ENCODE results near the gene UBAC2.

Gene UBAC2

GRCh38 chr13:99301913-99302636 is 101.4 kb downstream of the UBAC2 start:
- no peak overlapping the region for H3K27ac ChIP-seq
- no peak for TF ChIP-seq ZFX (IDR thresholded peaks at IDR 0.05; ENCODE audit: borderline replicate concordance)
- no peak for TF ChIP-seq CTCF (IDR thresholded peaks at IDR 0.05)

- no peak overlapping the region for H3K27ac ChIP-seq
- no peak for TF ChIP-seq ZFX (IDR thresholded peaks at IDR 0.05; ENCODE audit: borderline replicate concordance)
- TF ChIP-seq CTCF (IDR thresholded peaks at IDR 0.05): no peak
Observed at GRCh38 chr13:99302637-99303505, 102.2 kb downstream of the UBAC2 start.

GRCh38 chr13:99303863-99304521 is 103.3 kb downstream of the UBAC2 start:
- no peak overlapping the region for H3K27ac ChIP-seq
- TF ChIP-seq CTCF (IDR thresholded peaks at IDR 0.05) (no peak), ZFX (IDR thresholded peaks at IDR 0.05; ENCODE audit: borderline replicate concordance) (no peak)

GRCh38 chr13:99304541-99304940 is 103.9 kb downstream of the UBAC2 start:
- H3K27ac ChIP-seq: no peak overlapping the region
- TF ChIP-seq CTCF (IDR thresholded peaks at IDR 0.05) (no peak), ZFX (IDR thresholded peaks at IDR 0.05; ENCODE audit: borderline replicate concordance) (no peak)

- TF ChIP-seq ZFX (IDR thresholded peaks at IDR 0.05; ENCODE audit: borderline replicate concordance) (no peak), CTCF (IDR thresholded peaks at IDR 0.05) (no peak)
- no peak overlapping the region for H3K27ac ChIP-seq
Observed at GRCh38 chr13:99305158-99305557, 104.5 kb downstream of the UBAC2 start.

GRCh38 chr13:99305566-99305965 is 104.9 kb downstream of the UBAC2 start:
- H3K27ac ChIP-seq: no peak overlapping the region
- no peak for TF ChIP-seq ZFX (IDR thresholded peaks at IDR 0.05; ENCODE audit: borderline replicate concordance)
- no peak for TF ChIP-seq CTCF (IDR thresholded peaks at IDR 0.05)
